ENCODE results near the gene STMN3.

GRCh38 chr20:63680427-63680826 is 27.2 kb upstream of the STMN3 start:
- TF ChIP-seq EZH2 (IDR thresholded peaks at IDR 0.05), result no peak
- TF ChIP-seq POLR2AphosphoS5 (IDR thresholded peaks at IDR 0.05; ENCODE audit: borderline replicate concordance, low read depth, low read length), result no peak
- no peak for TF ChIP-seq FOXP2 (optimal IDR thresholded peaks at IDR 0.05; ENCODE audit: control extremely low read depth, extremely low read length, insufficient read depth)

All from SK-N-MC (cell line).